Activated CD4-positive, CD25-positive, alpha-beta regulatory T cell treated with anti-CD3 and anti-CD28 coated beads, Interleukin-2, amount 50 U/mL, for 16 hours (primary cell): ENCODE results near the gene CDA.

Experiments used
- DNase-seq: peaks from one replicate; pipeline ENCODE4 v3.0.0-alpha.2; 2020; ENCODE audit warnings: low read depth, low spot score

The CDA gene

DNA sequence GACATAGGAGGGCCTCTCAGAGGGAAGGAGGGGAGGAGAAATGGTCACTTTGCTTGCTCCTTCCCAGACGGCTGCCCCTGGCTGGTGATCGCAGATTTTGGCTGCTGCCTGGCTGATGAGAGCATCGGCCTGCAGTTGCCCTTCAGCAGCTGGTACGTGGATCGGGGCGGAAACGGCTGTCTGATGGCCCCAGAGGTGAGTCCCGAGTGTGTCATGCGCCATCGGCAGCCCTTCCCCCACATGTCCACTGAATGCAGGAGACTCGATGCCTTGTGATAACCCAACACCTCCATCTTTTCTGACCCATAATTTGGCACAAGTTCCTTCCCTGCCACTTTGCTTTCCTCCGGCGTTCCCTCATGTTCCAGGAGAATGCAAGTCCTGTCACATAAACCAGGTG is 59.5 kb downstream of the CDA start:
- DNase-seq: no peak

DNA sequence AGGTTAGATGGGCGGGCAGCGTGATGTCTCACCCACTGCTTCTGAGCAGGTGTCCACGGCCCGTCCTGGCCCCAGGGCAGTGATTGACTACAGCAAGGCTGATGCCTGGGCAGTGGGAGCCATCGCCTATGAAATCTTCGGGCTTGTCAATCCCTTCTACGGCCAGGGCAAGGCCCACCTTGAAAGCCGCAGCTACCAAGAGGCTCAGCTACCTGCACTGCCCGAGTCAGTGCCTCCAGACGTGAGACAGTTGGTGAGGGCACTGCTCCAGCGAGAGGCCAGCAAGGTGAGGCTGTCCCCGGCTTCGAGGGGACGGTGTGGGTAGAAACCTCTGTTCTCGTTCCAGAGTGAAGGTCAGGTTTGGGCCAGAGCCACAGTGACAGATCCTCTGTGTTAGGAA is 60.0 kb downstream of the CDA start:
- DNase-seq: no peak

DNA sequence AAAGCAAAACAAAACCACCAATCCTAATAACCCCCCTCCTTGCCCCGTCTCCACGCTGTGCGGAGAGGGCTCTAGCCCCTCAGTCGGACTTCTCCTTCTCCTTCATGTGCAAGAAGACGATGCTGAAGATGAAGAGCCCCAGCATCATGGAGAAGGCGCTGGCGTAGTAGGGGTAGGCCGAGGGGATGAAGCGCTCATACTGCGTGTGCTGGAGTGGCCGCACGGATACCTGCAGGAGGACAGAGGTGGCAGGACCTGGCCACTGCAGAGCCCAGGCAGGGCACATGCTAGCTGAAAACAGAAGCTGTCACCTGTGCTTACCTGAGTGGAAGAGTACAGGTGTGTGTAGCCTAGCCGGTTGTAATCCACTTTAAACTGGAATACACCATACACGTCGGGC is 63.4 kb downstream of the CDA start:
- no peak for DNase-seq

DNA sequence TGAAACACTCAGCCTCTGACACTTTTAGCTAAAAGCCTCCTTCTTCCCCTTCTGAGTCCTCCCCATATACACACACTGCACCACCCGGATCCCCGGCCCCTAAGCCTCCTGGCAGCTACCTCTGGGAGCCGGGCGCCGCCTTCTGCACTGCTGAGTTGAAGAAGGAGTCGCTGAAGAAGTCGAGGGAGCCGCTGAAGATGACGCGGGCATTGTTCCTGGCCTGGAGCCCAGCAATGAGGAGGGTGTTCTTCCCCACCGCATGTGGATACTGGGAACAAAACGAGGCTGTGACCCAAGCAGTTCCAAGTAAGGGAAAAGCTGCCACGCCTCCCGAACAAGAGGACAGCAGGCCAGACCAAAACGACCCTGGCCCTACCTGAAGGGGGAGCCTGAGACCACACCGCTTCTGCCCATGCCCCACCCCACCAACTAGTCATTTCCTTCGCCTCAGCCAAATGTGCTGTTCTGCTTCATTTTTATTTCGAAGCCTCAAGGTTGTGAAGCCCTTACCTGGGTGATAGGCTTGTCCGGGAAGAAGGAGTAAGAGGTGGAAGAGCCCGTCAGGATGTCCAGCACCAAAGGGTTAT is 65.3 kb downstream of the CDA start:
- no peak for DNase-seq

DNA sequence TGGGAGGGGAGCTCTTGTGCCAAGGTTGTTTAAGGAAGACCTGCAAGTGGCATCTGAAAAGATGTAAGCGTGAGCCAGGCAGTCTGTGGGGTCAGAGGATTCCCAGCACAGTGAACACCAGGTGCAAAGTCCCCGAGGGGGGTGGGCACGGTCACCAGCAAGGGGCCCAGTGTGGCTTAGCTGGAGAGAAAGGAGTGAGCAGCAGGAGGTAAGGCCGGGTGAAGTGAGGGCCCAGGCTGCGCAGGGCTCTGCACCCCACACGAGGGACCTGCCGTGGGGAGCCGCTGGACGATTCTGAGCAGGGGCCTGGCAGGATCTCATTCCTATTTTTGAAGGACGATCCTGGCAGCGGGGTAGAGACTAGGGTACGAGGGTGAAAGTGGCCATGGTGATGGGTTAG is 68.1 kb downstream of the CDA start:
- DNase-seq: no peak

DNA sequence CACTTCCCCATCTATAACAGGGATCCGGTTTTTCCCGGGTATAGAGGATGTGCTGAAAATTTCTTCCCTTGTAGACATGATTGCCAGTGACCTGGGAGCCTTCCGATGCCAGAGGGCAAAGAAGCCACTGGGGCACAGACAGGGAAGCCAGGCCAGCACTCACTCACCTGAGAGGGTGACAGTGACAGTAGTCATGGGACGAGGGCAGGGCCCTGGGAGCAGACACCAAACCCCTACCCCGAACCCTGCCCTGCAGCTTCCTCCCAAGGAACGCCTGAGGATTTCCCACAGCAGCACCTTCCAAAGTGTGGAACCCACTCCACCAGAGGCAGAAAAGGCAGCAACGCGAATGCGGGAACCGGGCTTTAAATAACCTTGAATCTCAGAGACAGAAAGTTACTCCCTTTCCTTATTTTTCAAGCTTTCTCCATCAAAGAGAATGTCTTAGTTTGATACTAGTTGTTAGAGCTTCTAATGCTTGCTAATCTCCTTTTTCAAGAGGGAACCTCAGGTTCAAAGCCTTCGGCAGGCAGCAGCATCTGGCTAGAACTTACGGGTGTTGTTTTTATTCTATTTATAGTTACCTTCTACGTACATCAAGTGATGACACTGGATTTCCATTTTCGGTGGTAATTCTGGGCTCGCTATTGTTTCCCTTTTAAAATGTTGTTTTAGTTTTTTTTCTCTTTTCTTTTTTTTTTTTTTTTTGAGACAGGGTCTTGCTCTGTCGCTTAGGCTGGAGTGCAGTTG is 69.4 kb downstream of the CDA start:
- DNase-seq: no peak

DNA sequence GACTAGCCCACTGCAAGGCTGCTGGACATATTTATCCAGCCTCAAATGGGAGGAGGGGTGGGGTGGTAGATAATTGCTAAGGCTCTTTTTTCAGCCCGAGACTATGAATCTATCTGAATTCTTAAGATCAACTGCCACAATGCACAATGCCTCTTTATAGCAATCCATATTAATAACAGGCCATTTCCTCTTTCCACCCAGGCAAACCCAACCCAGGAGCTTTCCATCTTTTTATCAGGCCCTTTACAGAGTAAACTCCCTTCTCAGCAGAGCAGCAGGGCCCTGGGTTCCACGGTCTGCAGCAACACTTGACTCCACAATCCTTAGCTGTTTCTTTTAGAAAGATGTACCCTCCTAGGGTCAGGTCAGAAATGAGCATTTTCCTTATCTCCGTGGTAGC is 71.5 kb downstream of the CDA start:
- no peak for DNase-seq

DNA sequence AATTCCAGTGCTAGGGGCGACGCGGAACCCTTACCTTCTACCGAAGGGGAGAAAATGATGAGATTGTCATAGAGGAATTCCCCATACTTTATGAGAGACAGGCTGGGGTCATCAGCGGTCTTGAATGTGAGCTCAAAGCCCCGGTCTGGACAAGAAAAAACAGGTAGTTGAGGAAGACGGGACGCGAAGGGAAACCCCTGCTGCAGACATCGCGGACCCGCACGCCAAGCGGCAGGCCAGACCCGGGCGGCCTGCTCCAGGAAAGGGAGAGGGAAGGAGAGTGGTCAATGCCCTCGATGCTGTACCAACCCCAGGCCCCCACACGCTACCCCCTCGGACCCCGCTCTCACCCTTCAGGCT is 71.9 kb downstream of the CDA start:
- no peak for DNase-seq

DNA sequence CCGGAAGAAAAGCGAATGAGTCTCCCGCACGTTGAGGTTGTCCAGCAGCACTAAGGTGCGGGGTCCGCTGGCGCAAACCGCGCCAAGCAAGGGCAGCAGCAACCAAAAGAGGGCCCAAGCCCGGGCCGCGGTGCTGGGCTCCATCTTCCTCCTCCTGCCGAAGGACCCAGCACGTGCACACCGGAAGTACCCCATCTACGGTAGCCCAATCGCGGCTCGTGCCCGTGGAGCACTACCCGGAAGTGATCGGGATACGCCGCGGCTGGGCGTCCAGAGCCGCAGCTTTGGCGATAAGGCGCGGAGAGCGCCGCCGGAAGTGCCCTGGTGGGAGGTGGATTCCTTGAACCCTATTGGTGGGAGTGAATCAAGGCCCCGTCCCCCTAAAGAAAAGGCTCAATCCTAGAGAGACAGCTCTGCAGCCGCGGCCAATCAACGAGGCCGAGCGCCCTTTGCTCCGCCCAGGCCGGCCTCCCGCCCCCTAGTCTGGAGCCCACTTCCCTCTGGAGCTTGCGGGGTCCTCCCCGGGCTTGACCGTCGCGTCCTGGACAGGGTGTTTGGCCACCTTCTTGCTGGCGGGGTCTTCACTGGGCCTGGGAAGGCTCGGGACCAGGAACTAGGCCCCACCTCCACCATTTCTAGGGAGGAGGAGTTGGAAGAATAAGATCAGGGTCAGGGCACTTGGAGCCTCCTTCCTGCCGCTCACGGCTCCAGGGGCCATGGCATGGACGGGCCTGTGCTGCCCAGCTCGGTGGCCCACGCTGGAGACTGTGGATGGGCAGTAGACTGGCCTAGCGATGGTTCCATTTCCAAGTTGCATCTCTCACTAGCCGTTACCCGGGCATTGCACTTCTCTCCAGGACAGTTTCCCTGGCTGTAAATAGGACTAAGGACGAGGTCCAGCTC is 72.6 kb downstream of the CDA start, which contains the start of gene DDOST:
TSS of gene DDOST (minus strand) at position 163 of the 903 bp plus-strand sequence. CDS start at position 144, 19 bp downstream.
- peak; percentile 90 for DNase-seq

DNA sequence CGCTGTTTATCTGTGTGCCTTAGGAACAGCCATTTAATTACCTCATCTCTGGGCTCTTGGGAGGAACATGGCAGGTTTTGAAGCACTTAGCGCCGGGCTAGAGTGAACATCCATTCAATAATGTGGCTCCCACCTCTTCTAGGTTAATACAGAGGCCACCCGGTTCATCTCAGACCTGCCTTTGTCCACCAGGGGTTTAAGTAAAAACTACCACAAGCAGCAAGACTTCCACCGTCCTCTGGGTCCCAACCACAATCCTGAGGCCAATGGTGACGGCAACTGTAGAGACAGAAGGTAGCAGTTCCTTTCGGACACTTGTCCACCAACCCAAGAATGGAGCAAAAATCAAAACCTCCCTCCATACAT is 73.2 kb downstream of the CDA start:
- DNase-seq: no peak

DNA sequence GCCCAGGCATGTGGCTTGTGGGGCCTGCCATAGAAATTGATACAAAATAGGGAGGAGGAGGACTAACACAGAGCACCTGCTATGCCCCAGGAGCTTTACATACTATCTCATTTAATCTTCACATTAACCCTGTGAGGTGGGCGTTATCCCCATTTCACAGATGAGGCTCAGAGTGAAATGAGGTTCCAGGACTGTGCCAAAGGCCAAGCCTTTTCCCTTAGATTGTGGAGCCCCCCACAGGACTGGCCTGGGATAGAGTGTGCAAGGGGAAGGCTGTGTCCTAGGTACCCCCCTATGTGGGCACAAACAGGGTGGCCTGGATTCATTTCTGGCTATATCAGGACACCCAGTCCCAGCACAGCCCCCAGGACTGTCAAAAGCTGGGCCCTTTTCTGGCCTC is 74.5 kb downstream of the CDA start:
- DNase-seq: no peak

DNA sequence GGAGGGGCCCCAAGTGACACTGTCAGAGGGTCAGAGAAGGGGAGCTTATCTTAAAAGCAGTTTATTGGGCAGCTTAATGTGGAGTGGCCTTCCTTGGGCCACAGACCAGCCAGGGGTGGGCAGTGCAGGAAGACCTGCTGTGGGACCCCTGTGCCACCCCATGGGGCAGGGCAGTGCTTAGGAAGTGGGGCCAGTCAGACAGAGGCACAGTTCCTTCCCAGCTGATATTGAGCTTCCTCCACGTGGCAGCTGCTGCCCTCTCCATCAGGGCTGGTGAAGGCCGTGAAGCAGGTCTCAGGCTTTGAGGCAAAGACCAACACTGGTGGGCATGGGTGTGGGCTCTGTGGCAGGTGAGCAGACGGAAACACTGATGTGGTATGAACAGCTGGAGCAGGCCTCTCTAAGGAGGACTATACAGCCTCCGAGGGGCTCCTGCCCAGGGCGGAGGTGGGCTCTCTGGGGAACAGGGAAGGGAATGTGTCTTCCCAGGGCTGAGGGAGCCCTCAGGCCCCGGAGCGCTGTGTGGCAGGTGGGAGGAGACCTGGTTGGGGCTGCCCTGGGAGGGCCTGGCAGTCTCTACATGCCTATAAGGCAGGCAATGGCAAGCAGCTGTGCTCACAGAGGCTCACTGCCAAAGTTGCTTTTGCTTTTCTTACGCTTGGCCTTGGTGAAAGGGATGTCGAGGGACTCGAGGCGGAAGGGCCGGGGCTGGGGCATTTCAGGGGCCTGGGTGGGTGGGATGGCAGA is 75.2 kb downstream of the CDA start:
- no peak for DNase-seq

DNA sequence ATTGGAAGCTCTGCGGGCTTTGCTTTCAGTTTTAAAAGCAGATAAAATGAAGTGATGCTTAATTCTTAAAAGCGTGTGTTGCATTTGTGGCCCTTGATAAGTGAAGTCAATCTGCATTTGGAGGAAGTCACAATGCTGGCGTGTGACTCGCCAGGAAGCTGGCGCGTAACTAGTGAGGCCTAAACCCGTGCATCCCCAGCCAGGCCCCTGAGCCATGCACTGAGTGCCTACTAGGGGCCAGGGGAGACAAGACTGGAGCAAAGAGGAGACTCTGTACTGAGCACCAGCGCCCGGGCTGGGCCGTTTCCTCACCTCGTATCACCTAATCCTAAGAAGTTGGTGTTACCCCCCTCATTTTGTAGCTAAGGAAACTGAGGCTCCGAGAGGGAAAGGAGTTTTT is 76.8 kb downstream of the CDA start:
- no peak for DNase-seq

DNA sequence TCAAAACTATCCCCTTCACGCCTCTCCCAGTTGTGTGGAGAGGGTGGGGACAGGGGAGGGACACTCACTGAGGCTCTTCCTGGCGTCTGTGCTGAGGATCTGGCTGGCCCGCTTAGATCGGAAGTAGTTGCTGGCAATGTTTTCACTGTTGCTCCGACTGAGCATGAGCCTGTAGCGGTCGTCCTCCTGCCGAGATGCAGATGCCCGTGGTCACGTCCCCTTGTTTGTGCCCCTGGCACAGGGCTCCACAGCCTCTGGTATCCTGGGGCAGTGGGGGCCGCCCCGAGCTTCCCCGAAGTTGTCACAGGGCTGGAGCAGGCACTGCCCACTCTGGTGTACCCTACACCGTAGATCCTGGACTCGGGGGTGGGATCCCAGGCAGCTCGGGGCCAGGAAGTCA is 77.2 kb downstream of the CDA start:
- DNase-seq: no peak

DNA sequence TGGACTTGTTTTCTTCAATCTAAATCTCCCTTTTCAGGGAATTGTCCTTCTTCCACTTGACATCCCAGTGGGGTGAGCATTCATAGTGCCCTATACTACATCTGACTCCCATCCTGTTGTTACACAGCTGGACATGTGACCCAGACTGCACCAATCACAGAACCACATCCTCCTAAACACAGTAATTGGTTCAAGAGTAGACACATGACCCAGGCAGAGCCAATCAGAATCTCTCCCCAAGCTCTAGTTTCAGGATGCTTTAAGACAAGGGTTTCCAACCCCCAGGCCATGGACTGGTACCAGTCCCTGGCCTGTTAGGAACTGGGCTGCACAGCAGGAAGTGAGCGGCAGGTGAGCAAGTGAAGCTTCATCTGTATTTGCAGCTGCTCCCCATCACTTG is 77.9 kb downstream of the CDA start:
- DNase-seq: no peak
